PC-9 (cell line): ENCODE data around the gene RBFOX1. TPM values are rescaled to one million over a fixed set of nuclear protein-coding genes. Genes with fewer than 3 reads are reported as not detected.

Experiments used
- BruUV-seq: library from RNA; stranded (reverse); fragments of 400-500 nt; replicated peaks from 2 replicates; lab custom pipeline; 2021; lab: Mats Ljungman, UMichigan
- CTCF ChIA-PET: fragments of 300-600 bp; sonication (Branson Sonifier 250); formaldehyde crosslinking; loops from one replicate; lab custom pipeline; 2022; ENCODE audit warnings: antibody characterized with exemption; lab: Charles Lee
- POLR2A ChIA-PET: fragments of 300-600 bp; sonication (Branson Sonifier 250); formaldehyde crosslinking; loops from one replicate; lab custom pipeline; 2022; ENCODE audit warnings: antibody characterized with exemption; ENCODE audit not compliant: unreplicated experiment; lab: Charles Lee
- DNase-seq, 2 experiments: peaks; one replicate each; pipeline versions ENCODE4 v3.0.0 to v3.0.0-alpha.2; 2015 to 2022; ENCODE audit warnings: mixed read lengths in 1 of 2
- H2AFZ ChIP-seq: fragments of 200-600 bp; sonication (generic); 2 replicates; pipeline ENCODE4 v1.8.1; 2017; ENCODE audit warnings: antibody characterized with exemption
- H3F3A ChIP-seq: fragments of 200-600 bp; sonication (generic); 2 replicates; pipeline ENCODE4 v1.8.1; 2017; ENCODE audit warnings: antibody characterized with exemption, mild to moderate bottlenecking, low read depth; ENCODE audit not compliant: insufficient read depth
- H3K27ac ChIP-seq: fragments of 200-600 bp; sonication (generic); 2 replicates; pipeline ENCODE4 v1.6.1; 2016; ENCODE audit warnings: mixed run types
- H3K27me3 ChIP-seq: fragments of 200-600 bp; sonication (generic); 2 replicates; pipeline ENCODE4 v1.6.1; 2016; ENCODE audit warnings: low read depth, mixed run types; ENCODE audit not compliant: insufficient read depth
- H3K36me3 ChIP-seq: fragments of 200-600 bp; sonication (generic); 2 replicates; pipeline ENCODE4 v1.6.1; 2016; ENCODE audit warnings: low read depth, mixed run types
- H3K4me1 ChIP-seq: fragments of 200-600 bp; sonication (generic); replicated peaks from 2 replicates; pipeline ENCODE4 v1.6.1; 2016; ENCODE audit warnings: mixed run types; ENCODE audit not compliant: insufficient read depth
- H3K4me2 ChIP-seq: fragments of 200-600 bp; sonication (generic); 2 replicates; pipeline ENCODE4 v1.6.1; 2017; ENCODE audit warnings: mixed run types
- H3K4me3 ChIP-seq: fragments of 200-600 bp; sonication (generic); 2 replicates; pipeline ENCODE4 v1.6.1; 2016; ENCODE audit warnings: mixed run types
- H3K79me2 ChIP-seq: fragments of 200-600 bp; sonication (generic); 2 replicates; pipeline ENCODE4 v1.6.1; 2017; ENCODE audit warnings: low read depth, mixed run types
- H3K9me2 ChIP-seq: fragments of 200-600 bp; sonication (generic); 2 replicates; pipeline ENCODE4 v1.8.1; 2017; ENCODE audit warnings: mild to moderate bottlenecking; ENCODE audit not compliant: insufficient read depth
- H3K9me3 ChIP-seq: fragments of 200-600 bp; sonication (generic); 2 replicates; pipeline ENCODE4 v1.8.1; 2016; ENCODE audit warnings: low read depth; ENCODE audit not compliant: insufficient read depth
- H4K20me1 ChIP-seq: fragments of 200-600 bp; sonication (generic); 2 replicates; pipeline ENCODE4 v1.8.1; 2017; ENCODE audit not compliant: insufficient read depth
- CTCF ChIP-seq: fragments of 200-600 bp; sonication (generic); conservative IDR thresholded peaks from 2 replicates; pipeline ENCODE4 v1.6.1; 2017; ENCODE audit warnings: mixed run types, antibody characterized with exemption, mild to moderate bottlenecking, moderate library complexity
- EZH2 ChIP-seq: fragments of 200-600 bp; sonication (generic); IDR thresholded peaks from 2 replicates; pipeline ENCODE4 v1.8.0; 2017; ENCODE audit warnings: antibody characterized with exemption, low read depth
- intact Hi-C: fragments of 100-400 bp; cut with micrococcal nuclease; formaldehyde crosslinking; loops from one replicate; pipeline ENCODE4 v1.10.0; 2022; ENCODE audit not compliant: unreplicated experiment
- total RNA-seq: library from RNA; stranded (reverse); gene quantifications from 2 replicates; pipeline ENCODE4 v1.2.3, GENCODE V29; 2021

RBFOX1 gene
- total RNA-seq, 1 experiment from 2014 or later = not detected

GRCh38 chr16:7334801-7335560, 2.3 kb downstream of the RBFOX1 start:
- no peaks in the 10 kb centered on the region for H3K79me2 ChIP-seq
- H3F3A ChIP-seq = no peaks in the 10 kb centered on the region
- peaks cover 35% of the 10 kb centered on the region for H3K27me3 ChIP-seq
- no peak for DNase-seq
- H3K4me2 ChIP-seq = no peak overlapping the region
- H3K9me3 ChIP-seq = no peaks in the 10 kb centered on the region
- H3K36me3 ChIP-seq = no peaks in the 10 kb centered on the region
- no peaks in the 10 kb centered on the region for H3K4me1 ChIP-seq
- H3K4me3 ChIP-seq = no peak overlapping the region
- no peak for TF ChIP-seq CTCF
- no peak for TF ChIP-seq EZH2
- H3K9me2 ChIP-seq = no peaks in the 10 kb centered on the region
- H2AFZ ChIP-seq = no peak overlapping the region
- no TSS peak for BruUV-seq
- POLR2A ChIA-PET = no interaction called here
- intact Hi-C loops = no loop called here
- H3K27ac ChIP-seq = no peak overlapping the region
- CTCF ChIA-PET = no interaction called here
- H4K20me1 ChIP-seq = no peaks in the 10 kb centered on the region

DNA sequence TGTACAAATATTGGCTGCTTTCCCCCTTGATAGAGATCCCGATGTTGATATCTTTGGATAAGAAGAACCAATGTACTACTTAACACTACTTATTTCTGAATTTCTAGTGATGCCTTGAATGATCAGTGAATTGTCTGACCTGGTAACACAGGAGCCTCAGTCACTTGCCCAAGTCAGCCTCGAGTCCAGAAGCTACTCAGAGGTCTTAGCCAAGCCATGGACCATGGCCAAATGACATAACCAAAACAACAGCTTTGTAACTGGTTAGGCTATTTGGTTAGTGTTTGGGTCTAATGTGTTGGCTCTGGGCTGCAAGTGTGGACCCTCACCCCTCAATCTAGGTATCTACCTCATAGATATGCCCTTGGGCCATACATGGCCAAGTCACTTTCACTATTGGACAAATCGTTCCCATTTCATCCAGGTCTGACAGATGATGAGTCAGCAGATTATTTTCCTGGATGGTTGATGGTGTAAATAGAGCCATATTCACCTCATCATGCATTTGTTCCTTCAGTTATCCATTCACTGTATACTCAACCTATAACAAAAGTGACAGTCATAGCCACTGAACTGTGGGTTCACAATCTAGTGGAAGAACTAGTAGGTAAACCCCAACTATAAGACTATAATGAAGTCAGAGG, 3.5 kb downstream of the RBFOX1 start:
- Histone ChIP-seq H2AFZ (no peak overlapping the region), H3K36me3 (no peaks in the 10 kb centered on the region), H3F3A (no peaks in the 10 kb centered on the region), H3K27ac (no peak overlapping the region), H3K79me2 (no peaks in the 10 kb centered on the region), H3K4me2 (no peak overlapping the region), H4K20me1 (no peaks in the 10 kb centered on the region), H3K4me3 (no peak overlapping the region), H3K9me3 (no peaks in the 10 kb centered on the region), H3K27me3 (peaks cover 26% of the 10 kb centered on the region), H3K9me2 (no peaks in the 10 kb centered on the region), H3K4me1 (no peaks in the 10 kb centered on the region)
- TF ChIP-seq CTCF = no peak
- TF ChIP-seq EZH2 = no peak
- DNase-seq = no peak
- intact Hi-C loops = no loop called here
- no TSS peak for BruUV-seq
- POLR2A ChIA-PET = no interaction called here
- CTCF ChIA-PET = no interaction called here

DNA sequence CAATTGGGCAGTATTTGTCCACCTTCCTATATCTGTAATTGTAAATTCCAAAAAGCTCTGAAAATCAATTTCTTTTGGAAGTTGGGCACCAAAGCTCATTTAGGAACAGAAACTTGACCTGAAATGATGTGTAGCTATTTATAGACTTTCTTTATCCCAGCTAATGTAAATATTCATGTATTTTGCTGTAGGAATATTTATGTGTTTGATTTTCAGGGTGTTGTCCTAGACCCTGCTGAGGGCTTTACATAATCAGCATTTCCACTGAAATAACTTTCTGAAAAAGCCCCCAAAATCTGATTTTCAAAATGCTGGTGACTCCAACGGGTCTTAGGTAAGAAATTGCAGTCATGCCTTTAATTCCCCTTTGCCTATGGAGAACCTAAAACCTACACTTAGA, 4.1 kb downstream of the RBFOX1 start:
- no peaks in the 10 kb centered on the region for H3K4me1 ChIP-seq
- no peaks in the 10 kb centered on the region for H4K20me1 ChIP-seq
- H3K36me3 ChIP-seq = no peaks in the 10 kb centered on the region
- no peaks in the 10 kb centered on the region for H3K9me2 ChIP-seq
- no peak overlapping the region for H3K27ac ChIP-seq
- TF ChIP-seq CTCF (no peak), EZH2 (no peak)
- no peak overlapping the region for H3K4me3 ChIP-seq
- no peaks in the 10 kb centered on the region for H3K9me3 ChIP-seq
- ChIA-PET POLR2A (no interaction called here), CTCF (no interaction called here)
- no peak overlapping the region for H3K4me2 ChIP-seq
- no TSS peak for BruUV-seq
- H3K27me3 ChIP-seq = peaks cover 23% of the 10 kb centered on the region
- no peak for DNase-seq
- no peak overlapping the region for H2AFZ ChIP-seq
- H3K79me2 ChIP-seq = no peaks in the 10 kb centered on the region
- H3F3A ChIP-seq = no peaks in the 10 kb centered on the region
- intact Hi-C loops = no loop called here
